Nephron progenitor cell (in vitro differentiated cells): ENCODE results near the gene ATP5F1A.
A peak's percentile ranks its signal among the peaks of the same experiment; 100 is the strongest.

Experiments used
- DNase-seq: peaks from one replicate; pipeline ENCODE4 v3.0.0; 2021
- H3K27ac Mint-ChIP-seq: 2 replicates; pipeline ENCODE4 v1.8.0; 2021; ENCODE audit warnings: mild to moderate bottlenecking, moderate library complexity, mixed read lengths
- H3K27me3 Mint-ChIP-seq: 2 replicates; pipeline ENCODE4 v1.8.0; 2021; ENCODE audit warnings: mild to moderate bottlenecking, low read depth, mixed read lengths; ENCODE audit not compliant: poor library complexity
- H3K36me3 Mint-ChIP-seq: 2 replicates; pipeline ENCODE4 v1.8.0; 2021; ENCODE audit warnings: low read depth, mixed read lengths
- H3K4me1 Mint-ChIP-seq: 2 replicates; pipeline ENCODE4 v1.8.0; 2021; ENCODE audit warnings: mixed read lengths
- H3K4me3 Mint-ChIP-seq: 2 replicates; pipeline ENCODE4 v1.8.0; 2021; ENCODE audit warnings: mild to moderate bottlenecking, moderate library complexity, mixed read lengths
- H3K9me3 Mint-ChIP-seq: 2 replicates; pipeline ENCODE4 v1.8.0; 2021; ENCODE audit warnings: mild to moderate bottlenecking, moderate library complexity, mixed read lengths
- TF ChIP-seq, protein P1 (sequence below): fragments of 200-600 bp; sonication (generic); IDR thresholded peaks from 2 replicates; pipeline ENCODE4 v1.5.0; 2021; ENCODE audit warnings: antibody characterized with exemption

Gene ATP5F1A

DNA sequence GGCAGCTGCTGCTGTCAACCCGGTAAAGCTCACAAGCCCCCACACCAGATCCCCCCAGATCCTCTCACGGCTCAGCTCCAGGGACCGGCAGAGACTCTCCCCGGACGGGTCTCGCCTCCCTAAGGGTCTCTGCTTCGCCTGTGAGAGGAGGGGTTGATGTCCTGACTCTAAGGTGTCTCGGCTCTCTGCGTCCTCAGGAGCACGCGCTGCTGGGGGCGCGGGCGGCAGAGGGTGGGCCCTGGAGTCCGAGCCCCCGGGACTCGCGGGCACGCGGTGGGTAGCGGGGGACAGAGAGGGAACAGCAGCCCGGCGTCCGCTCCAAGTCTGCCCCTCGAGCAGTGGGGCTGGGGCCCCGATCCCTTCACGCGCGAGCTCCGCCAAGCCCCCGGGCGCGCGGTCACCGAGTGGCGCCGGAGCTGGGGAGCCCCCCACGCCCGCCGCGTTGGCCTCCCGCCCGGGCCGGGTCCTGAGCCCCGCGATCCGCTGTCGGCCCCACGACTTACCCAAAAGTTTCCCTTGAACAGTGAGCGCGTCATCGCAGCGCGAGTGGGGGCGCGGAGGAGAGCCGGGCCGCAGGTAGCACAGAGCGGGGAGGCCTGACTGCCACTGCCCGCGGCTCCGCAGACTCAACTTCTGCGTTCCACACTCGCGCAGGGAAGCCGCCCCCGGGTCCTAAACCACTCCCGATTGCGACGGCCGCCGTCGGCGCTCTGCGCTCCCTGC lies 26.3 kb downstream of the ATP5F1A start, which contains the start of gene PSTPIP2:
Gene PSTPIP2, minus strand, starts transcription at position 608 of the 723 bp plus-strand sequence. Its CDS starts 72 bp downstream, at position 536.
- peaks cover 26% of the 10 kb centered on the region for H3K27me3 Mint-ChIP-seq
- H3K4me1 Mint-ChIP-seq = peaks cover 5% of the 10 kb centered on the region
- H3K9me3 Mint-ChIP-seq = peaks cover 4% of the 10 kb centered on the region
- TF ChIP-seq, protein P1, sequence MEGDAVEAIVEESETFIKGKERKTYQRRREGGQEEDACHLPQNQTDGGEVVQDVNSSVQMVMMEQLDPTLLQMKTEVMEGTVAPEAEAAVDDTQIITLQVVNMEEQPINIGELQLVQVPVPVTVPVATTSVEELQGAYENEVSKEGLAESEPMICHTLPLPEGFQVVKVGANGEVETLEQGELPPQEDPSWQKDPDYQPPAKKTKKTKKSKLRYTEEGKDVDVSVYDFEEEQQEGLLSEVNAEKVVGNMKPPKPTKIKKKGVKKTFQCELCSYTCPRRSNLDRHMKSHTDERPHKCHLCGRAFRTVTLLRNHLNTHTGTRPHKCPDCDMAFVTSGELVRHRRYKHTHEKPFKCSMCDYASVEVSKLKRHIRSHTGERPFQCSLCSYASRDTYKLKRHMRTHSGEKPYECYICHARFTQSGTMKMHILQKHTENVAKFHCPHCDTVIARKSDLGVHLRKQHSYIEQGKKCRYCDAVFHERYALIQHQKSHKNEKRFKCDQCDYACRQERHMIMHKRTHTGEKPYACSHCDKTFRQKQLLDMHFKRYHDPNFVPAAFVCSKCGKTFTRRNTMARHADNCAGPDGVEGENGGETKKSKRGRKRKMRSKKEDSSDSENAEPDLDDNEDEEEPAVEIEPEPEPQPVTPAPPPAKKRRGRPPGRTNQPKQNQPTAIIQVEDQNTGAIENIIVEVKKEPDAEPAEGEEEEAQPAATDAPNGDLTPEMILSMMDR = no peak
- H3K27ac Mint-ChIP-seq = no peak within 1 kb of the TSS
- H3K36me3 Mint-ChIP-seq = peaks cover 3% of the 10 kb centered on the region
- DNase-seq = peak; percentile 77
- H3K4me3 Mint-ChIP-seq = peak within 1 kb of the TSS; percentile 82

DNA sequence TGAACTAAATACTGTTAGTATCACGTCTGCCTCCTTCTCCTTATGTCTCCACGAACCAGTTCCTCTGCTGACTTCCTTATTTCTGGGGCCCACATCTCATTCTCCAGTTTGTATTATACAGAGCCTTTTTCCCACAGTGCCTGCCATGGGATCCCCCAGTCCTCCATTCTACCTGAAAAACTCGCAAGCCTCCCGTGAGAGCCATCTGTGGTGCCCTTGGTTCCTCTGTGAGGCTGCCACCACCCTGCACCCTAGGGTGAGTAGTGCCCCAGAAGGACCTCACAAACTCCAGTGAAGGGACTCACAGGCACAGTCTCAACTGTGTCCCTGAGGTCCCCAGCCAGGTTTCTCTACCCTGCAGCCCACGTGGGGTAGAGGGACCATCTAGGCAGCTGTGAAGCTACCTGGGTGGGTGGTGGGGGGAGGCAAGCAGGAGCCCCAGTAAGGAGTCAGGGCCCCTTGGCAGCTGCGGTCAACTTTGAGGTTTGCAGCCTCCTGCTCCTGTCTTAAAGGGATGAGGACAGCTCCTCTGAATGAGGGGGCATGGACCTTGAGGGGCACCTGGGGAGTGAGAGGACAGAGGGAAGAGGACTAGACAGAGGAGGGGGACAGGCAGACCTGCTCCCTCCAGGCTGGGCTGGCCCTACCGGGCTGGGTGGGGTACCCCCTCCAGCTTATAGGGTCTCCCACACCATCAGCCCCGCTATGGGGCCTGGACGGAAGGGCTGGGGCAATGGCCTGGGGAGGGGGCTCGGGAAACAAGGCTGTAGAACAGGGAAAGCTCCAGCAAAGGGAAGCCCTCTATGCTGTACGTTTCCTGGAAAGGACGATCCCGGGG lies 27.1 kb downstream of the ATP5F1A start:
- Mint-ChIP-seq H3K4me3 (peak overlapping the region; percentile 78), H3K4me1 (peaks cover 5% of the 10 kb centered on the region), H3K27me3 (peaks cover 26% of the 10 kb centered on the region), H3K27ac (no peak overlapping the region), H3K36me3 (no peaks in the 10 kb centered on the region), H3K9me3 (peaks cover 4% of the 10 kb centered on the region)
- TF ChIP-seq, protein P1 = no peak
- DNase-seq = peak; percentile 11

DNA sequence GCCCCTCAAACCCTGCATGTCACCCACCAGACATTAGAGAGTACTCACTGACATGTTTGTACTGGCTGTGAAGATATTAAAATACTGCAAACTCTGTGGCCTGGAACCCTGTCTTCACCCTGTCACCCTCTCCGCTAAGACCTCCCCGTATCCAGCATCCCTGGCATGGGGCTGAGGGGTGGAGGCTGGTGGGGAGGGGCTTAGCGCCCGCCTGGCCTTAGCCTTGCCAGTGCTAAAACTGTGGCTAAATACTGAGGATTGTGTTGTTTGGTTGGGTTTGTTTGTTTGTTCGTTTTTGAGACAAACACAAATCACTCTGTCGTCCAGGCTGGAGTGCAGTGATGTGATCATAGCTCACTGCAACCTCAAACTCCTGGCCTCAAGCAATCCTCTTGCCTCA lies 27.9 kb downstream of the ATP5F1A start:
- peaks cover 26% of the 10 kb centered on the region for H3K27me3 Mint-ChIP-seq
- H3K4me3 Mint-ChIP-seq = no peak overlapping the region
- no peak overlapping the region for H3K27ac Mint-ChIP-seq
- TF ChIP-seq, protein P1 = no peak
- DNase-seq = no peak
- H3K36me3 Mint-ChIP-seq = no peaks in the 10 kb centered on the region
- peaks cover 4% of the 10 kb centered on the region for H3K9me3 Mint-ChIP-seq
- peaks cover 5% of the 10 kb centered on the region for H3K4me1 Mint-ChIP-seq

DNA sequence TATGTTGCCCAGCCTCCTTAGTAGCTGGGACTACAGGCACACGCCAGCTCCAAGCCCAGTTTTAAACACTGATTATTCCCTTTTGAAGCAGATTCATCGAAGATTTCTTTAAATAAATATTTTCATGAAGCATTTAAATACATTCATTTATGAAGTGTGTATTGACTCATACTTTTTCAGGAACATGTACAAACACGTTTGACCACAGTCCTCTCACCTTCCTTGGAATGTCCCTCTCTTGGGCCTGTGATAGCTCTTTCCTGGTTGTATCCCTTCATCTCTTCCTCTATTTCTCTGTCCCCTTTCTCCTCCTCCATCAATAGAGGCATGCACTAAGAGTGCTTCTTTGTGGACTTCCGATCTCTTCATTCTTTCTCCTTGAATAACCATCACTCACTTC lies 28.6 kb downstream of the ATP5F1A start:
- no peaks in the 10 kb centered on the region for H3K36me3 Mint-ChIP-seq
- peaks cover 4% of the 10 kb centered on the region for H3K9me3 Mint-ChIP-seq
- TF ChIP-seq, protein P1 = no peak
- H3K4me1 Mint-ChIP-seq = peaks cover 5% of the 10 kb centered on the region
- no peak overlapping the region for H3K4me3 Mint-ChIP-seq
- DNase-seq = no peak
- peaks cover 26% of the 10 kb centered on the region for H3K27me3 Mint-ChIP-seq
- no peak overlapping the region for H3K27ac Mint-ChIP-seq

DNA sequence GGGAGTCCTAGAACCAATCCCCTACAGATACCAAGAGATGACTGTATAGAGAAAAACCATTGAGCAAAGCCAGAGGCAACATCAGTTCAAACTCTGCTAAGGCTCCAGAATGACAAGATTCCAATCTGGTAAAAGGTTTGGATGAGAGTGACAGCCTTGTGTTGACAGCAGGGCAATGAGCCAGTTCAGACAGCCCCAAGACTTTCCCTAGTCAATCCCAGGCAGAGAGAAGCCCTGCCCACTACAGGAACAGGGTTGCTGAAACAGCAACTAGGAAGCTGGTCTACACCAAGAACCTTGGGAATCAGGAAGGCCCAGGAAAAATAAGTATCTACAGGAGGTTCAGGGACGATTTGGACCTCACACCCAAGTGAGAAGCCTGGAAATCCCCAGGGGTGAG lies 29.3 kb downstream of the ATP5F1A start:
- no peak for DNase-seq

More for the DNA sequence above, 29.3 kb downstream of the ATP5F1A start:
- Mint-ChIP-seq H3K27me3 (peaks cover 26% of the 10 kb centered on the region), H3K9me3 (peaks cover 4% of the 10 kb centered on the region), H3K4me1 (peaks cover 5% of the 10 kb centered on the region), H3K27ac (no peak overlapping the region), H3K4me3 (no peak overlapping the region), H3K36me3 (no peaks in the 10 kb centered on the region)
- TF ChIP-seq, protein P1 = no peak
